IMR-90 (cell line): Measurements from ENCODE around the gene EPB41L1. TPM values are rescaled to one million over a fixed set of nuclear protein-coding genes. Genes with fewer than 3 reads are reported as not detected.

Experiments
- ATAC-seq: fragments of 200-7000 bp; cut with Tn5 transposase; 2 replicates; pipeline ENCODE4 v1.9.1; 2020; ENCODE audit warnings: low read depth, mild to moderate bottlenecking, moderate library complexity
- BruUV-seq: library from RNA; stranded (reverse); fragments of 400-500 nt; replicated peaks from 2 replicates; lab custom pipeline; 2021; lab: Mats Ljungman, UMichigan
- CTCF ChIA-PET: fragments of 300-600 bp; formaldehyde crosslinking; extraction: SDS; loops from one replicate; lab custom pipeline; 2021; ENCODE audit warnings: antibody characterized with exemption; lab: Yijun Ruan, JAX
- POLR2A ChIA-PET: fragments of 300-600 bp; sonication (Branson Sonifier 250); formaldehyde crosslinking; loops from one replicate; lab custom pipeline; 2022; ENCODE audit warnings: antibody characterized with exemption; ENCODE audit not compliant: unreplicated experiment; lab: Charles Lee
- DNase-seq: peaks from one replicate; pipeline ENCODE4 v3.0.0; 2013
- H2AFZ ChIP-seq: replicated peaks from 2 replicates; pipeline ENCODE3; 2013; ENCODE audit warnings: low read length, mild to moderate bottlenecking; ENCODE audit not compliant: poor library complexity
- H2AK5ac ChIP-seq: 2 replicates; pipeline ENCODE4 v1.6.1; 2013; ENCODE audit warnings: low read depth, low read length, inconsistent platforms
- H2AK9ac ChIP-seq: replicated peaks from 2 replicates; pipeline ENCODE3; 2013; ENCODE audit warnings: mild to moderate bottlenecking, low read depth, low read length, moderate library complexity; ENCODE audit not compliant: poor library complexity
- H2BK120ac ChIP-seq: 2 replicates; pipeline ENCODE4 v1.6.1; 2013; ENCODE audit warnings: low read depth, low read length, inconsistent platforms
- H2BK15ac ChIP-seq: 3 replicates; pipeline ENCODE4 v1.6.1; 2013; ENCODE audit warnings: low read depth, low read length, inconsistent platforms
- H2BK20ac ChIP-seq: 2 replicates; pipeline ENCODE4 v1.6.1; 2013; ENCODE audit warnings: low read depth, mild to moderate bottlenecking, inconsistent platforms, low read length, moderate library complexity
- H2BK5ac ChIP-seq: 2 replicates; pipeline ENCODE4 v1.6.1; 2013; ENCODE audit warnings: mild to moderate bottlenecking, low read depth, low read length, inconsistent platforms; ENCODE audit not compliant: poor library complexity, severe bottlenecking
- H3K14ac ChIP-seq: replicated peaks from 2 replicates; pipeline ENCODE4 v1.6.1; 2013; ENCODE audit warnings: low read depth, low read length, inconsistent platforms
- H3K18ac ChIP-seq: 2 replicates; pipeline ENCODE4 v1.6.1; 2013; ENCODE audit warnings: low read depth, low read length, control low read depth
- H3K23ac ChIP-seq: 2 replicates; pipeline ENCODE4 v1.6.1; 2013; ENCODE audit warnings: low read depth, low read length, inconsistent platforms
- H3K27ac ChIP-seq: 2 replicates; pipeline ENCODE4 v1.5.1; 2013; ENCODE audit warnings: mild to moderate bottlenecking, control low read depth, low read length; ENCODE audit not compliant: insufficient read depth
- H3K27me3 ChIP-seq: 2 replicates; pipeline ENCODE4 v1.6.1; 2013; ENCODE audit warnings: low read length; ENCODE audit not compliant: control insufficient read depth, insufficient read depth
- H3K36me3 ChIP-seq: 2 replicates; pipeline ENCODE4 v1.6.1; 2013; ENCODE audit warnings: low read length, mixed read lengths; ENCODE audit not compliant: control insufficient read depth, insufficient read depth
- H3K4ac ChIP-seq: 2 replicates; pipeline ENCODE4 v1.6.1; 2013; ENCODE audit warnings: low read depth, low read length, inconsistent platforms
- H3K4me1 ChIP-seq: 2 replicates; pipeline ENCODE4 v1.6.1; 2013; ENCODE audit warnings: low read length, mixed read lengths; ENCODE audit not compliant: control insufficient read depth, insufficient read depth
- H3K4me2 ChIP-seq: 2 replicates; pipeline ENCODE4 v1.6.1; 2013; ENCODE audit warnings: low read depth, mild to moderate bottlenecking, control low read depth, low read length, moderate library complexity
- H3K4me3 ChIP-seq: 2 replicates; pipeline ENCODE4 v1.5.1; 2013; ENCODE audit warnings: low read depth, mild to moderate bottlenecking, control low read depth, low read length, moderate library complexity; ENCODE audit not compliant: insufficient read depth
- H3K56ac ChIP-seq: 2 replicates; pipeline ENCODE4 v1.6.1; 2013; ENCODE audit warnings: low read length, inconsistent platforms; ENCODE audit not compliant: insufficient read depth; ENCODE audit errors: extremely low read depth
- H3K79me1 ChIP-seq, 2 experiments: 2 replicates each; pipeline ENCODE4 v1.6.1; 2013; ENCODE audit warnings: low read length in 2 of 2, inconsistent platforms in 1 of 2, low read depth in 1 of 2
- H3K9ac ChIP-seq: 2 replicates; pipeline ENCODE4 v1.6.1; 2013; ENCODE audit warnings: low read depth, low read length, control low read depth
- H3K9me1 ChIP-seq: 2 replicates; pipeline ENCODE4 v1.6.1; 2013; ENCODE audit warnings: low read length, inconsistent platforms; ENCODE audit not compliant: insufficient read depth
- H3K9me3 ChIP-seq: 2 replicates; pipeline ENCODE4 v1.6.1; 2013; ENCODE audit warnings: low read length; ENCODE audit not compliant: control insufficient read depth, insufficient read depth
- H4K20me1 ChIP-seq: 2 replicates; pipeline ENCODE4 v1.6.1; 2013; ENCODE audit warnings: low read length, inconsistent platforms; ENCODE audit not compliant: insufficient read depth
- H4K5ac ChIP-seq: 2 replicates; pipeline ENCODE4 v1.6.1; 2013; ENCODE audit warnings: mild to moderate bottlenecking, low read depth, low read length, control low read depth
- H4K8ac ChIP-seq, 2 experiments: 2 replicates each; pipeline ENCODE4 v1.6.1; 2013; ENCODE audit warnings: low read depth in 2 of 2, low read length in 2 of 2, control low read depth in 1 of 2, inconsistent platforms in 1 of 2
- H4K91ac ChIP-seq: 2 replicates; pipeline ENCODE4 v1.6.1; 2013; ENCODE audit warnings: low read depth, low read length, inconsistent platforms; ENCODE audit not compliant: insufficient read depth
- CTCF ChIP-seq: conservative IDR thresholded peaks from 2 replicates; pipeline ENCODE4 v1.5.1; 2012; ENCODE audit warnings: mild to moderate bottlenecking, low read depth, low read length, improper control_type of control experiment
- FOS ChIP-seq: fragments of 150-350 bp; IDR thresholded peaks from 2 replicates; pipeline ENCODE4 v1.6.1; 2016; ENCODE audit warnings: low read depth, low read length
- SMC3 ChIP-seq: fragments of 150-350 bp; IDR thresholded peaks from 2 replicates; pipeline ENCODE4 v1.6.1; 2016; ENCODE audit warnings: low read depth, mild to moderate bottlenecking, antibody characterized with exemption, low read length, moderate library complexity
- WGBS, 2 experiments: methylation state at CpG; one replicate each; pipeline versions ENCODE4 v1.1.5 to v1.1.7; 2013; ENCODE audit warnings: missing lambda C conversion rate in 2 of 2; ENCODE audit not compliant: insufficient read length in 1 of 2; ENCODE audit errors: extremely low coverage in 2 of 2; 5-methylcytosine and 5-hydroxymethylcytosine counted together
- dilution Hi-C: fragments of 300-500 bp; cut with HindIII; formaldehyde crosslinking; loops from one replicate; pipeline ENCODE4 v1.14.3; 2018; ENCODE audit warnings: low sequenced_read_pairs; ENCODE audit not compliant: unreplicated experiment
- in situ Hi-C: fragments of 300-500 bp; cut with MboI; formaldehyde crosslinking; loops from 3 replicates; pipeline ENCODE4 v1.14.3; 2019; ENCODE audit warnings: low sequenced_read_pairs, inconsistent platforms, mixed read lengths
- intact Hi-C: fragments of 100-400 bp; cut with micrococcal nuclease; formaldehyde crosslinking; loops from 2 replicates; pipeline ENCODE4 v1.10.0; 2022
- polyA plus RNA-seq, 3 experiments: library from polyadenylated mRNA; depleted of rRNA; stranded (reverse); fragments of >200 nt; gene quantifications; 2 replicates each; pipeline ENCODE4 v1.2.3, GENCODE V29; 2012; ENCODE audit warnings: low replicate concordance in 1 of 3
- total RNA-seq: library from RNA; depleted of rRNA; stranded (reverse); fragments of >200 nt; gene quantifications from 2 replicates; pipeline ENCODE4 v1.2.3, GENCODE V29; 2012

The EPB41L1 gene
- total and polyA plus RNA-seq, 2 of the 4 experiments (the other 2 are of a cell fraction): 12.5 to 33.7 TPM

GRCh38 chr20:36237477-36237876, 82.9 kb downstream of the EPB41L1 start:
- peak overlapping the region in 1 of 2 experiments; percentile 11; a peak in 1 of 4 replicates for H4K8ac ChIP-seq
- H3K14ac ChIP-seq: no peak overlapping the region
- DNase-seq (no peak), ATAC-seq (no peak)
- ChIA-PET POLR2A (interaction anchor here (1.0 kb wide), 1 partner anchor 9 kb away, joined by 3 read pairs; no protein-coding TSS in a partner anchor), CTCF (interaction anchor here (0.7 to 2.2 kb wide), 2 partner anchors 35 to 202 kb away, joined by 3 to 5 read pairs; no protein-coding TSS in a partner anchor)
- peaks cover 12% of the 10 kb centered on the region for H3K36me3 ChIP-seq
- H2AFZ ChIP-seq: no peak overlapping the region
- H2BK20ac ChIP-seq: no peak overlapping the region
- H2BK120ac ChIP-seq: no peak overlapping the region
- H4K5ac ChIP-seq: no peak overlapping the region
- intact Hi-C loops: no loop called here
- in situ Hi-C loops: no loop called here
- H3K4me3 ChIP-seq: peak overlapping the region; percentile 73
- H4K20me1 ChIP-seq: 0 out of 2 replicates have a peak, but pooled peaks cover 9% of the 10 kb centered on the region
- WGBS, 2 experiments: no CpG with 5 or more reads among the region's 5 CpGs
- no TSS peak for BruUV-seq
- no peak overlapping the region for H2BK15ac ChIP-seq
- no peak overlapping the region for H4K91ac ChIP-seq
- no peak overlapping the region for H3K27ac ChIP-seq
- peak overlapping the region; percentile 94 for H3K4me2 ChIP-seq
- H2AK5ac ChIP-seq: no peak overlapping the region
- no peak overlapping the region for H3K4ac ChIP-seq
- dilution Hi-C loops: no loop called here
- peaks cover 14 to 40% of the 10 kb centered on the region in 2 experiments for H3K79me1 ChIP-seq
- H3K18ac ChIP-seq: no peak overlapping the region
- peak overlapping the region; percentile 93 for H3K9ac ChIP-seq
- TF ChIP-seq FOS (no peak), CTCF (no peak), SMC3 (no peak)
- H2BK5ac ChIP-seq: no peak overlapping the region
- peaks cover 7% of the 10 kb centered on the region for H3K4me1 ChIP-seq
- no peak overlapping the region for H2AK9ac ChIP-seq
- H3K9me3 ChIP-seq: no peaks in the 10 kb centered on the region
- H3K9me1 ChIP-seq: 0 out of 2 replicates have a peak, but pooled peaks cover 7% of the 10 kb centered on the region
- no peak overlapping the region for H3K56ac ChIP-seq
- no peak overlapping the region for H3K23ac ChIP-seq
- no peaks in the 10 kb centered on the region for H3K27me3 ChIP-seq
